ENCODE results near the gene PRPF40A. TPM values are rescaled to one million over a fixed set of nuclear protein-coding genes. Genes with fewer than 3 reads are reported as not detected.
A peak's percentile ranks its signal among the peaks of the same experiment; 100 is the strongest.

The PRPF40A gene
- total RNA-seq, 1 donor from 2014 or later = 126 TPM

DNA sequence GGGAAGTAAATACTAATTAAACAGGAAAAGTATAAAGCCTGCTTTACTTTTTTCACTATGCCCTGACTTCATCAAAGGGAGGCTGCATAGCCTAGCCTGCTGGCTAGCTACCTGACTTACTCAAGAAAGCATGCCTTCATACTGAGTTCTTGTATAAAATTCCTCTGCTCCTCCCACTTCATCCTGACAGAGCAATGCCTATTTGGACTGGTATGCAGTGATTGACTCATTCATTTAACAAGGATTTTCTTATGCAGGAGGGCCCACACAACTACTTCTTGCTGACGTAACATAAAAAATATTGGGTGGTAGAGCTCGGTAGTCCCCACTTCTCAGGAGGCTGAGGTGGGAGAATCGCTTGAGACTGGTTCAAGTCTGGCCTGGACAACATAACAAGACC, 70.5 kb downstream of the PRPF40A start:
- Histone ChIP-seq H3K4me3 (ENCODE audit: low read depth, low read length) (no peak overlapping the region), H3K36me3 (ENCODE audit: control insufficient read depth, insufficient read depth, low read length) (peaks cover 1% of the 10 kb centered on the region), H3K27me3 (ENCODE audit: control insufficient read depth, insufficient read depth, low read length) (no peaks in the 10 kb centered on the region)
- TF ChIP-seq, protein P1, sequence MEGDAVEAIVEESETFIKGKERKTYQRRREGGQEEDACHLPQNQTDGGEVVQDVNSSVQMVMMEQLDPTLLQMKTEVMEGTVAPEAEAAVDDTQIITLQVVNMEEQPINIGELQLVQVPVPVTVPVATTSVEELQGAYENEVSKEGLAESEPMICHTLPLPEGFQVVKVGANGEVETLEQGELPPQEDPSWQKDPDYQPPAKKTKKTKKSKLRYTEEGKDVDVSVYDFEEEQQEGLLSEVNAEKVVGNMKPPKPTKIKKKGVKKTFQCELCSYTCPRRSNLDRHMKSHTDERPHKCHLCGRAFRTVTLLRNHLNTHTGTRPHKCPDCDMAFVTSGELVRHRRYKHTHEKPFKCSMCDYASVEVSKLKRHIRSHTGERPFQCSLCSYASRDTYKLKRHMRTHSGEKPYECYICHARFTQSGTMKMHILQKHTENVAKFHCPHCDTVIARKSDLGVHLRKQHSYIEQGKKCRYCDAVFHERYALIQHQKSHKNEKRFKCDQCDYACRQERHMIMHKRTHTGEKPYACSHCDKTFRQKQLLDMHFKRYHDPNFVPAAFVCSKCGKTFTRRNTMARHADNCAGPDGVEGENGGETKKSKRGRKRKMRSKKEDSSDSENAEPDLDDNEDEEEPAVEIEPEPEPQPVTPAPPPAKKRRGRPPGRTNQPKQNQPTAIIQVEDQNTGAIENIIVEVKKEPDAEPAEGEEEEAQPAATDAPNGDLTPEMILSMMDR (IDR thresholded peaks at IDR 0.05; ENCODE audit: insufficient read depth, low read length, poor library complexity, severe bottlenecking) = no peak
- peak; percentile 66 for DNase-seq (ENCODE audit: low read depth)

DNA sequence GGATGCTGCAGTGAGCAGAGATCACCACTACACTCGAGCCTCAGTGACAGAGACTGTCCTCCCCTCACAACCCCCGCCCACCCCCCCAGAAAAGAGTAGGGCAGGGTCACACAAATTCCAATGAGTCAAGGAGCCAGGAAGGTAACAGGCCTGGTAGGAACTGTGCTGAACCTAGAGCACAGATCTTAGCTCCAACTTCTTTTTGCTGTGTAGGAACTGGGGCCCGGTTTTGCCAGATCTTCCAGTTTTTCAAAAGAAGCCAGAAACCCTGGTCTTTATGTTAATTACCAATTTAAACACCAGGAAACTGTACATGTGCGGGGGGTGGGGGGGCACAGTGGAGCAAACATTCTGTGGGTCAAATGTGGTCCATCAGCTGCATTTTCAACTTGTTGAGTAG, 71.0 kb downstream of the PRPF40A start:
- TF ChIP-seq, protein P1 (IDR thresholded peaks at IDR 0.05; ENCODE audit: insufficient read depth, low read length, poor library complexity, severe bottlenecking) = no peak
- no peak for DNase-seq (ENCODE audit: low read depth)
- H3K4me3 ChIP-seq (ENCODE audit: low read depth, low read length) = no peak overlapping the region
- peaks cover 1% of the 10 kb centered on the region for H3K36me3 ChIP-seq (ENCODE audit: control insufficient read depth, insufficient read depth, low read length)
- no peaks in the 10 kb centered on the region for H3K27me3 ChIP-seq (ENCODE audit: control insufficient read depth, insufficient read depth, low read length)

DNA sequence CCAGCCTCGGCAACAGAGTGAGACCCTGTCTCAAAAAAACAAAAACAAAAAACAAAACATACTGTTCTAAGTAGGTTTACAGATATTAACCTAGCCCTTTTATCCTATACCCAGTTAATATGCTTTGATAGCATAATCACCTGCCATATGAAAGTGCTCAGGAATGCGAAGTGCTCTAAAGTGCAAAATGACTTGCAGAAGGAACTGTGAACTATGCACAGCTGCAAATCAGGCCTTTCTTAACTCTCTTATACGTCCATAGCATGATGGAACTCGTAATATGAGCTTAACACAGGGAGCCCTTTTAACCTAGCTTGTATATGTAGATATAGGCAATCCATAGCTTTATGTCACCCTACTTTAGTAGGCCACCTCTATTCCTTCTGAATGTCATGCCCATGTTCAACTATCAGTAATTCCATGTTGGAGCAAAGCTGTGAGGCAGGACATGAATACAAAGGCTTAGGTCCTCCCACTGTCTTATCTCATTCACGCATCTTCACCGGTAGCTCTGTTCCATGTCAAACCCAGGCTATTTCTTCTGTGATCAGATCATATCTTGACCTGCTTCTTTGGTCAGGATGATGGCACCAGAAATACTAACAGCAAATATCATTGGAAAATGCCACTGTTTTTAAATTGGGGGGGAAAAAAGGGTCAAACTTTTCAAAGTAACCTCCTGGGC, 72.9 kb downstream of the PRPF40A start:
- Histone ChIP-seq H3K36me3 (ENCODE audit: control insufficient read depth, insufficient read depth, low read length) (peaks cover 4% of the 10 kb centered on the region), H3K27me3 (ENCODE audit: control insufficient read depth, insufficient read depth, low read length) (no peaks in the 10 kb centered on the region), H3K4me3 (ENCODE audit: low read depth, low read length) (no peak overlapping the region)
- TF ChIP-seq, protein P1 (IDR thresholded peaks at IDR 0.05; ENCODE audit: insufficient read depth, low read length, poor library complexity, severe bottlenecking) = no peak
- no peak for DNase-seq (ENCODE audit: low read depth)

DNA sequence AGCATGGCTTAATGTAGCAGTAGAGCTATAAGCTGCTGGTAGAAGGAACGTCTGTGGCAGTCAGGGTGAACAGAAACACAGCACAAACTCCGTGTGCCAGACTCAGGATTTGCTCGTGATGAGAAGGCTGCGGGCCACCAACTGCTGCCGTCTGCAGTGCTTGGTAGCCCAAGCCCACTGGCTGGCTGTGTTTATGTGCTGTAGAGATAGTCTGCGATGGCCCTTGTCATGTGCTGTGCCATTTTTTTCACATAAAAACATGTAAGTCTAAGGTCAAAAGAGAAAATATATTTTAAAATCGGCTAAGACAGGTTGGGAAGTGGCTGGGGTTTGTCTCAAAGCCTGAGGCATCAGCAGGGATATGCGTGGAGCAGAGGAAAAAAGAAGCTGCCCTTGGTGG, 78.7 kb downstream of the PRPF40A start:
- H3K4me3 ChIP-seq (ENCODE audit: low read depth, low read length) = no peak overlapping the region
- H3K27me3 ChIP-seq (ENCODE audit: control insufficient read depth, insufficient read depth, low read length) = no peaks in the 10 kb centered on the region
- TF ChIP-seq, protein P1 (IDR thresholded peaks at IDR 0.05; ENCODE audit: insufficient read depth, low read length, poor library complexity, severe bottlenecking) = no peak
- peaks cover 6% of the 10 kb centered on the region for H3K36me3 ChIP-seq (ENCODE audit: control insufficient read depth, insufficient read depth, low read length)
- no peak for DNase-seq (ENCODE audit: low read depth)

DNA sequence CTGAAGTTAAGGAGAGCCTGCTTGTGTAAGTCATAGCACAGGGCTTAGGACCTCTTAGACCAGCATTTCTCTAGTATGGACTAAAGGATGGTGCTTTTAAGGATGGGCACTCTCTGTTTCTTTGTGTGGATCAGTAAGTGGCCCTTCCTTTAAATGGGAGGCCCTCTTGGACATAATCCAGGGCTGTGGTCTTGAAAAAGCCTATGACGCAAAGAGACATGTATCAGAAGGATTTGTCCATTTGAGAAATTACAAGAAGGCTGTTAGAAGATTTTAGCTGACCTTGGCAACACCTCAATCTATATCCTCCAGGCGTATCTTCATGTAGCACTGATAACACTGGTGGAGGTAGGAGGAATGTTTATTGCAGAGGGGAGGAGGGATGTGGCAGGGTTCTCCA, 79.2 kb downstream of the PRPF40A start:
- TF ChIP-seq, protein P1 (IDR thresholded peaks at IDR 0.05; ENCODE audit: insufficient read depth, low read length, poor library complexity, severe bottlenecking) = no peak
- H3K4me3 ChIP-seq (ENCODE audit: low read depth, low read length) = no peak overlapping the region
- peaks cover 6% of the 10 kb centered on the region for H3K36me3 ChIP-seq (ENCODE audit: control insufficient read depth, insufficient read depth, low read length)
- DNase-seq (ENCODE audit: low read depth) = no peak
- no peaks in the 10 kb centered on the region for H3K27me3 ChIP-seq (ENCODE audit: control insufficient read depth, insufficient read depth, low read length)

DNA sequence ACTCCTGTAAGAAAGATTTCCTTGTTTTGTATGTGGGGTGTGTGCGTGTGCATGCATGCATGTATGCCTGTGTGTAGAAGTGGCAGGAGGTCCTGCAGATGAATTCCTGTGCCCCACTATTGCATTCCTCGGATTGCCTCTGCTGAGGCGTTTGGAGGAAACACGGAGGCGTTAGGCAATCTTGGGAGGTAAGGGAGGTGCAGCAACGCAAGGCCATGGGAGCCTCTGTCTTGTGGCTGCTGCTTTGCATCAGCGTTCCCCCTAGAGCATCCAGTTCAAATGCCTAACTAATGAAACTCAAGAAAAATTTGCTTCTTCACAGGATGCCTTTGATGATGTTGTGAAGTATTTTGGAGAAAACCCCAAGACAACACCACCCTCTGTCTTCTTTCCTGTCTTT, 80.0 kb downstream of the PRPF40A start:
- DNase-seq (ENCODE audit: low read depth) = no peak
- Histone ChIP-seq H3K36me3 (ENCODE audit: control insufficient read depth, insufficient read depth, low read length) (peaks cover 6% of the 10 kb centered on the region), H3K4me3 (ENCODE audit: low read depth, low read length) (no peak overlapping the region), H3K27me3 (ENCODE audit: control insufficient read depth, insufficient read depth, low read length) (no peaks in the 10 kb centered on the region)
- TF ChIP-seq, protein P1 (IDR thresholded peaks at IDR 0.05; ENCODE audit: insufficient read depth, low read length, poor library complexity, severe bottlenecking) = no peak

Measured in kidney epithelial cell (primary cell).